H1 (cell line): ENCODE data around the gene LIG1.

Source experiments
- BRCA1 ChIP-seq: IDR thresholded peaks from 2 replicates; pipeline ENCODE4 v1.6.1; 2012; ENCODE audit warnings: low read depth, low read length, improper control_type of control experiment
- CREB1 ChIP-seq: IDR thresholded peaks from 2 replicates; pipeline ENCODE4 v1.6.1; 2012; ENCODE audit warnings: inconsistent platforms
- CTCF ChIP-seq, 3 experiments: IDR thresholded peaks; 1 replicate in 2 of 3; 2 replicates in 1 of 3; pipeline versions ENCODE4 v1.5.1 to v1.6.1; 2011; ENCODE audit warnings: low read length in 3 of 3, mild to moderate bottlenecking in 3 of 3, inconsistent platforms in 2 of 3, low read depth in 1 of 3, moderate library complexity in 1 of 3; ENCODE audit not compliant: insufficient read depth in 1 of 3; ENCODE audit errors: control extremely low read depth in 1 of 3
- EP300 ChIP-seq, 2 experiments: IDR thresholded peaks; 1 replicate in 1 of 2; 2 replicates in 1 of 2; pipeline ENCODE4 v1.6.1; 2011 to 2012; ENCODE audit warnings: low read depth in 2 of 2, low read length in 2 of 2, mild to moderate bottlenecking in 2 of 2, borderline replicate concordance in 1 of 2, inconsistent platforms in 1 of 2, moderate library complexity in 1 of 2
- JUND ChIP-seq: IDR thresholded peaks from 2 replicates; pipeline ENCODE4 v1.6.1; 2011; ENCODE audit warnings: mild to moderate bottlenecking, improper control_type of control experiment, low read length
- KDM5A ChIP-seq: fragments of 200-600 bp; IDR thresholded peaks from 2 replicates; pipeline ENCODE4 v1.7.1; 2012; ENCODE audit warnings: mild to moderate bottlenecking, low read length, inconsistent platforms, mixed read lengths
- POLR2A ChIP-seq, 2 experiments: IDR thresholded peaks; 1 replicate in 1 of 2; 2 replicates in 1 of 2; pipeline ENCODE4 v1.6.1; 2011; ENCODE audit warnings: low read depth in 2 of 2, low read length in 2 of 2, mild to moderate bottlenecking in 2 of 2; ENCODE audit errors: control extremely low read depth in 1 of 2
- RFX5 ChIP-seq: IDR thresholded peaks from 2 replicates; pipeline ENCODE4 v1.6.1; 2011; ENCODE audit warnings: low read depth, low read length, improper control_type of control experiment, borderline replicate concordance
- TBP ChIP-seq: IDR thresholded peaks from 2 replicates; pipeline ENCODE4 v1.6.1; 2011; ENCODE audit warnings: low read depth, low read length, improper control_type of control experiment
- TCF12 ChIP-seq: IDR thresholded peaks from 2 replicates; pipeline ENCODE4 v1.6.1; 2011; ENCODE audit warnings: low read depth, mild to moderate bottlenecking, low read length

GRCh38 chr19:48113190-48113917 is 56.8 kb downstream of the LIG1 start:
- TF ChIP-seq BRCA1 (no peak), CTCF (IDR thresholded peaks at IDR 0.05; ENCODE audit: control extremely low read depth in 1 of 3, insufficient read depth in 1 of 3, low read depth in 1 of 3, low read length in 3 of 3) (no peak), POLR2A (IDR thresholded peaks at IDR 0.05; ENCODE audit: control extremely low read depth in 1 of 2, low read depth in 2 of 2, low read length in 2 of 2) (no peak), JUND (no peak), EP300 (IDR thresholded peaks at IDR 0.05; ENCODE audit: borderline replicate concordance in 1 of 2, low read depth in 2 of 2, low read length in 2 of 2) (no peak), TCF12 (no peak), CREB1 (no peak), KDM5A (no peak), TBP (no peak), RFX5 (no peak)
